Fibroblast of skin of right biceps (primary cell): ENCODE measurements around the gene GPR55.

Experiments
- DNase-seq: peaks from one replicate; pipeline ENCODE4 v3.0.0-alpha.2; 2013

The GPR55 gene

DNA sequence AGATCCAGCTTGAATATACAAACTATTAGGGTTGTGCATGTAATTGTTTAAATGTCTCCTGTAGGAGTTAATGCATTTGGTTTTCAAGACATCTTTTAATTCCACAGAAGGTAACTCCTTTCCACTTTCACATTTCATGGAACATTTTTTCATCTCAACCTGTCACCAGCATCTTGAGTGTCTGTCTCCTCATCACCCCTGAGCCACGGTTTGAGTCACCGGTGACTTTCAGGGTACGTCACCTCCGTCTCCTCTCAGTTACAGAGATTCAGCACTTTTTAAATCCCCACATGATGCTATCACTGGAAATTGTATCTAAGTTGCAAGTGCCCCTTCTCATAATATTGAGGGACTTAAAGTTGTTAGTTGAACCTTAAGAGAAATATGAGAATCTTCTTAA lies 25.3 kb downstream of the GPR55 start:
- DNase-seq = no peak

DNA sequence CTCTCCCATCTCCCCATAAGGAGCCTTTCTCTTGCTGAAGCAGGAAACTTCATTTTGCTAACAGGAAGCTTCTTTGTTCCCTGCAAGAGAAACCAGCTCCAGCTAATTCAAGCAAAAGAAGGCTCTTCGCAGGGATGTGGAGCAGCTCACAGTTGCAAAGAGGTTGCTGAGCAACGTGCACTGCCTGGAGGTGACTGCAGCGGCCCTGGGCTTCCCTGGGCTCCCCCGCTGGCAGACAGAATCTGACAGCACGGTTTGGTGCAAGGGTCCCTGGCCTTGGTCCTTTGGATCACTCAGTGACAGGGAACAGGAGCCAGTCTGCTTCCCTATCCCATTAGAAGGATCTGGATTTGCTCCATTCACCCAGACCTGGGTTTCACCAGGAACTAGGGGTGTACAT lies 25.8 kb downstream of the GPR55 start:
- DNase-seq = no peak

- no peak for DNase-seq
Measured at GRCh38 chr2:230898713-230899091, 26.3 kb downstream of the GPR55 start.

DNA sequence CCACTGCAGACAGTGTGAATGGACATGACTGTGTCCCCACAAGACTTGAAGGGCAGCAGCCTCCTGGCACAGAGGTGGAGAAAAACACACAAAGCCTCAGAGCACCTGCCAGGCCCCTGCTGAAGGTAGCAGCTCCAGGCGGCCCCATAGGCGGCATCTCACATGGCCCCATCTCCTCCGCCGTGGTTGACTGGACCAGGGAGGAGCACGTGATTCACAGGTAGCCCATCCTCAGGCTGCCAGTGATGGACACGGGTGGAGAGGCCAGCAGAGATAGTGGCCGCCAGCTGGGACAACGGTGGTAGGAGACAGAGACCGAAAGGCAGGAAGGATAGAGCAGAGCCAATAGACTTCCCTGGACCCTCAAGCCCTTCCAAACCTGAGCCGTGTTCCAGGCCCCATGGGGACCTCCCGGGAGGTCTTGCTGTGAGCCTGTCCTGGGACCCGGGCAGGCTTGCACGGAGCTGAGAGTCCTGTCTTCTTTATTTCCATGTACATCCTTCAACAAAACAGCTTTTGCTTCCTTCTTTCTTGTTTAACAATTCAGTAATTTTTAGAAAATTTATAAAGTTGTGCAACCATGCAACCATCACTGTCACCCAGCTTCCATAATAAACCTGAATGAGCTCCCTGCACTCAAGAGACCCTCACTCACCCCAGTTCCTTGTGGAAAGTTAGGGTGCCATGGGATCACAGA lies 26.9 kb downstream of the GPR55 start:
- no peak for DNase-seq

- no peak for DNase-seq
Measured at GRCh38 chr2:230896346-230897115, 28.5 kb downstream of the GPR55 start.

DNA sequence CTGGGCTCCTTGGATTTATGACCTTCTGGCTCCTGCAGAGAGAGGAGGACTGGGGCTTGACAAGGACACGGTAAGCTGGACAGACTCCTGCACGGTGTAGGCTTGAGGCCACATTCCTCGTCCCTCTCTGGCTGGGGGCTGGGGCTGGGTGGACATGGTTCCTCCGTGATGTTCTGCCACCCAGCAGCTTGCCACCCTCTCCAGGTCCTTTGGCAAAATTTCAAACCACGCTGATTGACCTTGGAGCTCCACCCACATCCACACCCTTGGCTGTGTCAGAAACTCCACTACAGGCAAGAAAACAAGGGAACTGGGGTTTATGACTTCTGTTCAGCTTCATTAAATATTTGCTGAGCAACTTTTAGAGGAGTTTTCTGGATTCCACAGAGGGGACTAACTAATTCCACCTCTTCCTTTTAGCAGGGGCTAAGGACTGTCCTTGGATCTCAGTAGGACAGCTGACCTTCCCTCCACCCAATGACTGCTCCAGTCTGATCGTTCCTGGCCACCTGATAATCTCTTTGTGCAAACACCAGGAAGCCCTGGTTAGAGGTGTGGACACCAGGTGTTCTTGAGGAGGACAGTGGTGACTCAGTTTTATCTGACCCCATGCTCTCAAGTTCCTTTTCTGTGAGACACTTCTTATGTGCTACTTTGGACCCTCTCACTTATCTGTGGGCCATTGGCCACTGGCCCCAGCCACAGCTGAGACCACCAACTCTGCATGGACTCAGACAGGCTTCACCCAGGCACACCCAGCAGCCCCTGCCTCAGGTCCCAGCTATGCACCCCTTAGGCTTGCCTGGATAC lies 29.3 kb downstream of the GPR55 start:
- DNase-seq = no peak

DNA sequence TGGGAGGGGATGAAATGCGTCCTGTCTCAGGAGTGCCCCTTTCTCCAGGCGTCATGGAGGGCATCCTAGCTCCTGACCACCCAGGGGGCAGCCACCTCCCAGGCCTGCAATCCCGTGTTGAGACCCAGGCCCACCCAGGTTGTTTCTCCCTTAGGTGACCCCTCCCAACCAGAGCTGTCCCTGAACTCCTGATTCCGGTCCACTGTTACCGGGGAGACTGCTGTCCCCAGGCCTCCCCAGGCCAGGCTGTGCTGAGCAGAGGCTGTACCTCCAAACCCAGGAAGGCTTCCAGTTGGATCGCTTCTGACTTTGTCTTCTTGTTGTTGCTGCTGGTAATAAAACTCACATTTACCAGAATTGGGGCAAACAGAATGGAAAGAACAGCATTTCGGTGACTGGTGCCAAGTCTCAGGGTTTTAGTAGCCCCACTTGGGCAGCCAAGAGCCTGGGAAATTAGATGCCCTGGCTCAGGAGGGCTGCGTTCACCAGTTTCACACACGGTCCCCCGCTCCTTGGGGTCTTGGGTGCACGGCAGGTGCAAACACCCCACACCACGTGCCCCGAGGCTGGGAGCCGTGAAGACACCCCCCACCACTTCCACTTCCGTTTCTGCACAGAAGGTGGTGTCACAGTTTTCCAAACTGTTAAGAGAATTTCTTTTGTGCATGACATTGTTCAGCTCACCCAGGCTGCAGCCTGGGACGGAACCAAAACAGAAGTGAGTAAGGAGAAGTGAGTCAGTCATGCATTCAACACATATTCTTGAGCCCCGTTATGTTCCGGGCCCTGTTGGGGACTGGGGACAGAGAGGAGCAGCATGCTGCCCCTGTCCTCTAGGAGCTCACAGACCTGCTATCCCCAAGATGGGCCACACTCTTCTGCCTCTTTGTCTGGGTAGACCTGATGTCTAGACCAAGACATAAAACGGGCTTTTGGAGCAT lies 30.9 kb downstream of the GPR55 start:
- DNase-seq = no peak

GRCh38 chr2:230893338-230893737 lies 31.7 kb downstream of the GPR55 start:
- DNase-seq = no peak

- DNase-seq = no peak
Measured at GRCh38 chr2:230891509-230891908, 33.5 kb downstream of the GPR55 start.

- DNase-seq = peak; percentile 57
Measured at GRCh38 chr2:230891064-230891463, 34.0 kb downstream of the GPR55 start.

- DNase-seq = no peak
Measured at GRCh38 chr2:230890646-230891045, 34.4 kb downstream of the GPR55 start.

DNA sequence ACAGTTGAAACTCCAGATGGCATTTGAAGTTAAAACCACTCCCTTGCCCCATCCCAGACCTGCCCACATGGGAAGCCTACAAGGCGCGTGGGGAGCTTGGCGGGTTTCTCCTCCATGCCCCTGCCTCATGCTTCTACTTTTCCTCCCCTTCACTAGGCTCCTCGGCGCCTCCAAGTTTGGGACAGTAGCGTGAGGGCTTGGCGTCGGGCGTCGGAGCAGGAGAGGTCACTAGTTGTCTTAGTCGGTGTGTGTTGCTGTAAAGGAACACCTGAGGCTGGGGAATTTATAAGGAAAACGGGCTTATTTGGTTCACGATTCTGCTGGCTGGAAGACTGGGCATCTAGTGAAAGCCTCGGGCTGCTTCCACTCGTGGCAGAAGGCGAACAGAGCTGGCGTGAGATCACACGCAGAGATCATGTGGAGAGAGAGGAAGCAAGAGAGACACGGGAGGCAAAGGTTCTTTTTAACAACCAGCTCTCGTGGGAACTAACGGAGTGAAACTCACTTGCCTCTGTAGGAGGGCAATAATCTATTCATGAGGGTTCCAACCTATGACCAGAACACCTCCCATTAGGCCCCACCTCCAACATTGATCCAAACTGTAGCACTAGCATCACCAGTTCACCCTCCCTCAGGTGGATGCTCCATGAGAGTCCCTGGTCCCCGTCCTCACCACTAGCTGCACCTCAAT lies 35.0 kb downstream of the GPR55 start:
- no peak for DNase-seq

DNA sequence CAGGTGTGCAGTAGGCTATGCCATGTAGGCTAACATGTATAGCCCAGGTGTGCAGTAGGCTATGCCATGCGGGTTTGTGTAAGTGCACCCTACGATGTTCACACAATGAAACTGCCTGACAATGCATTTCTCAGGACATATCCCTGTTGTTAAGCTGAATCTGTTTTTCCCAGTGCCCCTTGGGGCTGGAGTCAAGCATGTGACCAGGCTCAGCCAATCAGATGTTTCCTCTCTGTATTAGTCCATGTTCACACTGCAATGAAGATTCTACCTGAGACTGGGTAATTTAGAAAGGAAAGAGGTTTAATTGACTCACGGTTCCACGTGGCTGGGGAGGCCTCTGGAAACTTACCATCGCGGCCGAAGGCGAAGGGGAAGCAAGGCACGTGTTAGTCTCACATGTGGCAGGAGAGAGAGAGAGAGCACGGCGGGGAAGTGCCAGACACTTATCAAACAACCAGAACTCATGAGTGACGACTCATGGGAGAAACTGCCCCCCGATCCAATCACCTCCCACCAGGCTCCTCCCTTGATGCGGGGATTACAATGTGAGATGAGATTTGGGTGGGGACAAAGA lies 36.1 kb downstream of the GPR55 start:
- DNase-seq = no peak

DNA sequence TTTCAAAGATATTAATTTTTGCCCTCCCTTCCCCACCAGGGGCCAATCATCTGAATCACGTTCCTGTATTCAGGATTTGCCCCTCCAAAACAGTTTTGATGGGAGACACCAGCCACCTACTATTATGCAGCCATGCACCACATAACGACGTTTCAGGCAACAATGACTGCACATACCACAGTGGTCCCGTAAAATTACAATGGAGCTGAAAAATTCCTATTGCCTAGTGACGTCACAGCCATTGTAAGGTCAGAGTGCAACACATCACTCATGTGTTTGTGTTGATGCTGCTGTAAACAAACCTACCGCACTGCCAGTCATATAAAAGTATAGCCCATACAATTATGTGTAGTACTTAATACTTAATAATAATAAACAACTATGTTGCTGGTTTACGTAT lies 37.7 kb downstream of the GPR55 start:
- no peak for DNase-seq

- no peak for DNase-seq
Measured at GRCh38 chr2:230886671-230887071, 38.4 kb downstream of the GPR55 start.

DNA sequence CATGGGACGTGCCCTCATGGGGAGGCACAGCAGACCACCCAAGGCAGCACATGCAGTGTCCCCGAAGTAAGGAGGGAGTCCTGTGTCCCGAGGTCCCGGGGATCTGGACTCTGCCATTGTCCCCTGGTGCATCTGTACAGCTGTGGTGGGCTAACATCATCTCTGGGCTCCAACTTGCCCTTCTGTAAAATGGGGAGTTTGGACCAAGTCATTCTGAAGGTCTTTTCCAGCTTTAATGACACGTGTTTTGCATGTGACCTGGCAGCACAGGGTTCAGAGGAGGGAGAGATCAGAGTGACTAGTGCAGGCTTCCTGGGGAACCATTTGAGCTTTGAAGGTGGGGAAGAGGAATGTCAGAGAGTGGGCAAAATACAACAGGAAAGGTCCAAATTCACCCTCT lies 38.8 kb downstream of the GPR55 start:
- no peak for DNase-seq

GRCh38 chr2:230885463-230886130 lies 39.4 kb downstream of the GPR55 start:
- peak; percentile 36 for DNase-seq

DNA sequence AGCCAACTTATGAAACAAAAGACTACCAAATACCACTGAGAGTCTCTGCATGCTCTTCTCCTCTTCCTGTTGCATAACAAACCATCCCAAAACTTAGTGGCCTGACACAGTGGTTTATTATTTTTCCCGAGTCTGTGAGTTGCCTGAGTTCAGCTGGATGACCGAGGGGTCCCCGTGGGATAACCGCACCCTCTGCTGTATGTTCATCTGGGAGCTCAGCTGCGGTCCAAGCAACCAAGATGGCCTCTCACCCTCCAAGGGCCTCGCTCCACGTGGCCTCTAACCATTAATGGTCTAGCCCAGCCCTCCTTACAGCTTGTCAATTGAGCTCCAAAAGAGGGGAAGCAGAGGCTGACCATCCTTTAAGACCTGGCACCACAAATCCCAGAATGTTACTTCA lies 43.2 kb downstream of the GPR55 start:
- no peak for DNase-seq

GRCh38 chr2:230879891-230880290 lies 45.2 kb downstream of the GPR55 start:
- DNase-seq = no peak

- no peak for DNase-seq
Measured at GRCh38 chr2:230879271-230879882, 45.7 kb downstream of the GPR55 start.
